OCI-LY3 (cell line): ENCODE data around the gene CDT1.

ENCODE experiments used
- H2AFZ ChIP-seq: fragments of 200-600, 300-600 bp; shearing (Covaris generic); 2 replicates; pipeline ENCODE4 v1.6.0; 2014; ENCODE audit warnings: antibody characterized with exemption, low read depth, low read length
- H3K27ac ChIP-seq: fragments of 200-600, 300-600 bp; sonication (generic); 2 replicates; pipeline ENCODE4 v1.5.1; 2014; ENCODE audit warnings: mild to moderate bottlenecking, low read length, moderate library complexity, mixed read lengths
- H3K27me3 ChIP-seq: fragments of 200-600, 300-600 bp; sonication (generic); 2 replicates; pipeline ENCODE4 v1.6.1; 2014; ENCODE audit warnings: low read depth, low read length, mixed read lengths
- H3K36me3 ChIP-seq: fragments of 200-600, 300-600 bp; sonication (generic); replicated peaks from 2 replicates; pipeline ENCODE3; 2014; ENCODE audit warnings: low read depth, low read length, mixed read lengths
- H3K4me1 ChIP-seq: fragments of 300-600, 200-600 bp; sonication (generic); 2 replicates; pipeline ENCODE4 v1.6.1; 2014; ENCODE audit warnings: low read length, mixed read lengths
- H3K4me2 ChIP-seq: fragments of 200-600, 300-600 bp; sonication (generic); 2 replicates; pipeline ENCODE4 v1.6.1; 2014; ENCODE audit warnings: low read length, mixed read lengths
- H3K4me3 ChIP-seq: fragments of 300-600, 200-600 bp; sonication (generic); 2 replicates; pipeline ENCODE4 v1.5.1; 2014; ENCODE audit warnings: antibody characterized with exemption, mild to moderate bottlenecking, low read length, moderate library complexity
- H3K79me2 ChIP-seq: fragments of 300-600, 200-600 bp; shearing (Covaris generic); 2 replicates; pipeline ENCODE4 v1.6.1; 2014; ENCODE audit warnings: mild to moderate bottlenecking, low read length, mixed read lengths
- H3K9ac ChIP-seq: fragments of 300-600, 200-600 bp; shearing (Covaris generic); 2 replicates; pipeline ENCODE4 v1.6.0; 2014; ENCODE audit warnings: mild to moderate bottlenecking, low read length, moderate library complexity
- H3K9me3 ChIP-seq: fragments of 200-600, 300-600 bp; shearing (Covaris generic); 2 replicates; pipeline ENCODE4 v1.6.1; 2014; ENCODE audit warnings: low read length, mixed read lengths; ENCODE audit not compliant: insufficient read depth
- H4K20me1 ChIP-seq: fragments of 200-600, 300-600 bp; sonication (generic); 2 replicates; pipeline ENCODE4 v1.6.1; 2016; ENCODE audit warnings: low read length, mixed read lengths; ENCODE audit not compliant: insufficient read depth
- EZH2phosphoT487 ChIP-seq: fragments of 200-600 bp; shearing (Covaris generic); IDR thresholded peaks from 2 replicates; pipeline ENCODE4 v1.6.1; 2018; ENCODE audit warnings: antibody characterized with exemption, mixed run types, low read depth
- TF ChIP-seq, protein P1 (sequence below): fragments of 200-600, 300-600 bp; sonication (generic); IDR thresholded peaks from 2 replicates; pipeline ENCODE4 v1.5.1; 2014; ENCODE audit warnings: antibody characterized with exemption, low read length, low read depth

The CDT1 gene

GRCh38 chr16:88779406-88780141, 24.0 kb upstream of the CDT1 start:
- TF ChIP-seq, protein P1, sequence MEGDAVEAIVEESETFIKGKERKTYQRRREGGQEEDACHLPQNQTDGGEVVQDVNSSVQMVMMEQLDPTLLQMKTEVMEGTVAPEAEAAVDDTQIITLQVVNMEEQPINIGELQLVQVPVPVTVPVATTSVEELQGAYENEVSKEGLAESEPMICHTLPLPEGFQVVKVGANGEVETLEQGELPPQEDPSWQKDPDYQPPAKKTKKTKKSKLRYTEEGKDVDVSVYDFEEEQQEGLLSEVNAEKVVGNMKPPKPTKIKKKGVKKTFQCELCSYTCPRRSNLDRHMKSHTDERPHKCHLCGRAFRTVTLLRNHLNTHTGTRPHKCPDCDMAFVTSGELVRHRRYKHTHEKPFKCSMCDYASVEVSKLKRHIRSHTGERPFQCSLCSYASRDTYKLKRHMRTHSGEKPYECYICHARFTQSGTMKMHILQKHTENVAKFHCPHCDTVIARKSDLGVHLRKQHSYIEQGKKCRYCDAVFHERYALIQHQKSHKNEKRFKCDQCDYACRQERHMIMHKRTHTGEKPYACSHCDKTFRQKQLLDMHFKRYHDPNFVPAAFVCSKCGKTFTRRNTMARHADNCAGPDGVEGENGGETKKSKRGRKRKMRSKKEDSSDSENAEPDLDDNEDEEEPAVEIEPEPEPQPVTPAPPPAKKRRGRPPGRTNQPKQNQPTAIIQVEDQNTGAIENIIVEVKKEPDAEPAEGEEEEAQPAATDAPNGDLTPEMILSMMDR: no peak
- H3K4me3 ChIP-seq: no peak overlapping the region
- H3K79me2 ChIP-seq: peaks cover 58% of the 10 kb centered on the region
- H3K27me3 ChIP-seq: no peaks in the 10 kb centered on the region
- H2AFZ ChIP-seq: no peak overlapping the region
- H4K20me1 ChIP-seq: 0 out of 2 replicates have a peak, but pooled peaks cover under 1% of the 10 kb centered on the region
- H3K36me3 ChIP-seq: no peaks in the 10 kb centered on the region
- H3K9ac ChIP-seq: no peak overlapping the region
- H3K27ac ChIP-seq: no peak overlapping the region
- H3K4me2 ChIP-seq: no peak overlapping the region
- no peaks in the 10 kb centered on the region for H3K9me3 ChIP-seq
- peaks cover 33% of the 10 kb centered on the region for H3K4me1 ChIP-seq

GRCh38 chr16:88780142-88781062, 23.2 kb upstream of the CDT1 start:
- Histone ChIP-seq H2AFZ (no peak overlapping the region), H3K4me2 (peak overlapping the region; percentile 33), H3K27me3 (no peaks in the 10 kb centered on the region), H3K4me1 (peaks cover 33% of the 10 kb centered on the region), H3K9ac (no peak overlapping the region), H3K36me3 (no peaks in the 10 kb centered on the region), H3K79me2 (peaks cover 60% of the 10 kb centered on the region), H3K9me3 (no peaks in the 10 kb centered on the region), H3K4me3 (no peak overlapping the region), H4K20me1 (no peaks in the 10 kb centered on the region), H3K27ac (no peak overlapping the region)
- no peak for TF ChIP-seq EZH2phosphoT487
- TF ChIP-seq, protein P1: no peak

- Histone ChIP-seq H3K9me3 (no peaks in the 10 kb centered on the region), H2AFZ (no peak overlapping the region), H3K27ac (no peak overlapping the region), H3K27me3 (no peaks in the 10 kb centered on the region), H3K4me3 (no peak overlapping the region; the same call in 1 of the 2 replicates), H3K4me1 (peaks cover 33% of the 10 kb centered on the region), H4K20me1 (no peaks in the 10 kb centered on the region), H3K4me2 (peak overlapping the region; percentile 33), H3K79me2 (peaks cover 60% of the 10 kb centered on the region), H3K9ac (no peak overlapping the region), H3K36me3 (no peaks in the 10 kb centered on the region)
- TF ChIP-seq, protein P1: no peak
- no peak for TF ChIP-seq EZH2phosphoT487
Measured at GRCh38 chr16:88781140-88782077, 22.2 kb upstream of the CDT1 start.
